HG03280 (cell line): ENCODE data around the gene KCNV2.

Experiments used
- ATAC-seq: cut with Tn5 transposase; IDR thresholded peaks from one replicate; pipeline ENCODE4 v1.9.1; 2021; ENCODE audit warnings: mild to moderate bottlenecking, moderate library complexity; ENCODE audit not compliant: unreplicated experiment

The KCNV2 gene

GRCh38 chr9:2718698-2719033 lies 1.4 kb downstream of the KCNV2 start:
- ATAC-seq = no peak

GRCh38 chr9:2720179-2720654 lies 2.9 kb downstream of the KCNV2 start:
- ATAC-seq = no peak

GRCh38 chr9:2722715-2723114 lies 5.4 kb downstream of the KCNV2 start:
- no peak for ATAC-seq

GRCh38 chr9:2723376-2724065 lies 6.2 kb downstream of the KCNV2 start:
- ATAC-seq = no peak

GRCh38 chr9:2725126-2725525 lies 7.8 kb downstream of the KCNV2 start:
- no peak for ATAC-seq

GRCh38 chr9:2725898-2726649 lies 8.8 kb downstream of the KCNV2 start:
- ATAC-seq = no peak

GRCh38 chr9:2726650-2727340 lies 9.5 kb downstream of the KCNV2 start:
- no peak for ATAC-seq

- ATAC-seq = no peak
Observed at GRCh38 chr9:2727374-2727773, 10.1 kb downstream of the KCNV2 start.

GRCh38 chr9:2727966-2728613 lies 10.8 kb downstream of the KCNV2 start:
- peak; percentile 80 for ATAC-seq

- no peak for ATAC-seq
Observed at GRCh38 chr9:2729003-2729402, 11.7 kb downstream of the KCNV2 start.

- ATAC-seq = no peak
Observed at GRCh38 chr9:2729721-2730120, 12.4 kb downstream of the KCNV2 start.

- no peak for ATAC-seq
Observed at GRCh38 chr9:2730971-2731370, 13.7 kb downstream of the KCNV2 start.

GRCh38 chr9:2732492-2732891 lies 15.2 kb downstream of the KCNV2 start:
- no peak for ATAC-seq

GRCh38 chr9:2740616-2741015 lies 23.3 kb downstream of the KCNV2 start:
- ATAC-seq = no peak

GRCh38 chr9:2741441-2742158 lies 24.3 kb downstream of the KCNV2 start:
- ATAC-seq = no peak

GRCh38 chr9:2742214-2742613 lies 24.9 kb downstream of the KCNV2 start:
- no peak for ATAC-seq

- ATAC-seq = no peak
Observed at GRCh38 chr9:2743937-2744529, 26.7 kb downstream of the KCNV2 start.

GRCh38 chr9:2745560-2746380 lies 28.5 kb downstream of the KCNV2 start:
- ATAC-seq = no peak

GRCh38 chr9:2749485-2749884 lies 32.2 kb downstream of the KCNV2 start:
- no peak for ATAC-seq

GRCh38 chr9:2755285-2755684 lies 38.0 kb downstream of the KCNV2 start:
- ATAC-seq = no peak
